ENCODE data around the gene ZNG1C. TPM values are rescaled to one million over a fixed set of nuclear protein-coding genes. Genes with fewer than 3 reads are reported as not detected.
"Not testable (repeated sequence)": the region's sequence is repeated elsewhere in the genome, so short reads cannot be mapped to it uniquely, and the experiment has no call there.

ZNG1C gene
- total RNA-seq, 1 donor from 2014 or later: 19.8 TPM

DNA sequence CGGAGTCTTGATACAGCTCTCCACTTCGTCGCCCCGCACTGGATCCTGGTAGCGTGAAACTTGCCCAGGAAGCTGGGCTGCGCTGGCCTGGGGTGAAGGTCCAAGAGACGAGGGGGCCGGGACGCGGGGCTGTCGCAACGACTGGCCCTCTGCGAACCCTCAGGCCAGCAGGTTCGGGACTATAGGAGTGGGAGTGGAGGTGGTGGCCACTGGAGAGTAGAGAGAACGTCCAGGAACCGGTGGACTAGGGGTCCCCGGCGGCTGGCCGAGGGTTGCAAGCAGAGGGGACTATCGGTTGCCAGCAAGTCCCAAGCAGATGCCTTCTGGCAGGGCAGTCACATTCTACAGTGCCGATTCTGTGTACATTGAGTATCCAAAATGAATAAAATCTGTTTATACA, 65.9 kb downstream of the ZNG1C start:
- not testable (repeated sequence) for H3K36me3 ChIP-seq (ENCODE audit: control insufficient read depth in 3 of 3, insufficient read depth in 3 of 3, low read length in 3 of 3); H3K4me3 ChIP-seq (ENCODE audit: low read length in 3 of 3); H3K27ac ChIP-seq (ENCODE audit: low read depth, low read length); H3K9me3 ChIP-seq (ENCODE audit: control insufficient read depth in 3 of 3, low read length in 3 of 3); H3K9ac ChIP-seq (ENCODE audit: low read depth in 1 of 3, low read length in 3 of 3); H3K4me1 ChIP-seq (ENCODE audit: control insufficient read depth in 3 of 3, insufficient read depth in 3 of 3, low read length in 3 of 3); H3K27me3 ChIP-seq (ENCODE audit: control insufficient read depth in 3 of 3, insufficient read depth in 3 of 3, low read length in 3 of 3)

GRCh38 chr9:68311208-68311607, 69.4 kb downstream of the ZNG1C start:
- not testable (repeated sequence) for H3K27me3 ChIP-seq (ENCODE audit: control insufficient read depth in 3 of 3, insufficient read depth in 3 of 3, low read length in 3 of 3); H3K4me3 ChIP-seq (ENCODE audit: low read length in 3 of 3); H3K9me3 ChIP-seq (ENCODE audit: control insufficient read depth in 3 of 3, low read length in 3 of 3); H3K4me1 ChIP-seq (ENCODE audit: control insufficient read depth in 3 of 3, insufficient read depth in 3 of 3, low read length in 3 of 3); H3K9ac ChIP-seq (ENCODE audit: low read depth in 1 of 3, low read length in 3 of 3); H3K36me3 ChIP-seq (ENCODE audit: control insufficient read depth in 3 of 3, insufficient read depth in 3 of 3, low read length in 3 of 3); H3K27ac ChIP-seq (ENCODE audit: low read depth, low read length)

DNA sequence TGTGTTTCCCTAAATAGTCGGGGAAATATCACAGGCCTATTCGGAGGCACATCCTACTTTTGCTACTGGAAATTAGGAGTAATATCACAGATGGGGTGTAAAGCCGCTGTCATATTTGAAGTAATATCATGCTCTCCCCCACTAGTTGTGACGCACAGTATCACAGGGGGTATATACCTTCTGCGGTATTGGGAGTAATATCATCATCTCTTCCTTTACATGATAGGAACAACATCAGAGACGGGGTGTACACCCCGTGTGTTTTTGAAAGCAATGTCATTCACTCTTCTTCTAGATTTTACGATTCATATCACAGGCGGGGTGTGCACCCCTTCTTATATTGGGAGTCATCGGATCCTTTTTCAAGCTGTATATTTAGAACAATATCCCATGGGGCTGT, 76.4 kb downstream of the ZNG1C start:
- not testable (repeated sequence) for H3K4me1 ChIP-seq (ENCODE audit: control insufficient read depth in 3 of 3, insufficient read depth in 3 of 3, low read length in 3 of 3); H3K36me3 ChIP-seq (ENCODE audit: control insufficient read depth in 3 of 3, insufficient read depth in 3 of 3, low read length in 3 of 3); H3K4me3 ChIP-seq (ENCODE audit: low read length in 3 of 3); H3K27me3 ChIP-seq (ENCODE audit: control insufficient read depth in 3 of 3, insufficient read depth in 3 of 3, low read length in 3 of 3); H3K9ac ChIP-seq (ENCODE audit: low read depth in 1 of 3, low read length in 3 of 3); H3K27ac ChIP-seq (ENCODE audit: low read depth, low read length); H3K9me3 ChIP-seq (ENCODE audit: control insufficient read depth in 3 of 3, low read length in 3 of 3)

GRCh38 chr9:68323749-68324148, 82.0 kb downstream of the ZNG1C start:
- not testable (repeated sequence) for H3K36me3 ChIP-seq (ENCODE audit: control insufficient read depth in 3 of 3, insufficient read depth in 3 of 3, low read length in 3 of 3); H3K27me3 ChIP-seq (ENCODE audit: control insufficient read depth in 3 of 3, insufficient read depth in 3 of 3, low read length in 3 of 3); H3K27ac ChIP-seq (ENCODE audit: low read depth, low read length); H3K9ac ChIP-seq (ENCODE audit: low read depth in 1 of 3, low read length in 3 of 3); H3K4me3 ChIP-seq (ENCODE audit: low read length in 3 of 3); H3K9me3 ChIP-seq (ENCODE audit: control insufficient read depth in 3 of 3, low read length in 3 of 3); H3K4me1 ChIP-seq (ENCODE audit: control insufficient read depth in 3 of 3, insufficient read depth in 3 of 3, low read length in 3 of 3)

DNA sequence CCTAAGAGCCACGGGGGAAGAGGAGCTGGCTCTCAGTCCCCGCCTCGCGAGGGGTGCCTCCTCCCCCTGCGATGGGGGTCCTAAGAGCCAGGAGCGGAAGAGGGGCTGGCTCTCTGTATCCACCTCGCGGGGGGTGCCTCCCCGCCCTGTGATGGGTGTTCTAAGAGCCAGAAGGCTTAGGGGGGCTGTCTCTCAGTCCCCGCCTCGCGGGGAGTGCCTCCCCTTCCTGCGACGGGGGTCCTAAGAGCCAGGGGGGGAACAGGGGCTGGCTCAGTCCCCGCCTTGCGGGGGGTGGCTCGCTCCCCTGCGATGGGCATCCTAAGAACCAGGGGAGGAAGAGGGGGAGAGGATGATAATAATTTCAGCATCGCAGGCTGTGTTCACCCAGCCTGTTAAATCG, 82.7 kb downstream of the ZNG1C start:
- H3K4me1 ChIP-seq (ENCODE audit: control insufficient read depth in 3 of 3, insufficient read depth in 3 of 3, low read length in 3 of 3); H3K27ac ChIP-seq (ENCODE audit: low read depth, low read length); H3K9me3 ChIP-seq (ENCODE audit: control insufficient read depth in 3 of 3, low read length in 3 of 3); H3K9ac ChIP-seq (ENCODE audit: low read depth in 1 of 3, low read length in 3 of 3); H3K36me3 ChIP-seq (ENCODE audit: control insufficient read depth in 3 of 3, insufficient read depth in 3 of 3, low read length in 3 of 3); H3K4me3 ChIP-seq (ENCODE audit: low read length in 3 of 3); H3K27me3 ChIP-seq (ENCODE audit: control insufficient read depth in 3 of 3, insufficient read depth in 3 of 3, low read length in 3 of 3): not testable (repeated sequence)

DNA sequence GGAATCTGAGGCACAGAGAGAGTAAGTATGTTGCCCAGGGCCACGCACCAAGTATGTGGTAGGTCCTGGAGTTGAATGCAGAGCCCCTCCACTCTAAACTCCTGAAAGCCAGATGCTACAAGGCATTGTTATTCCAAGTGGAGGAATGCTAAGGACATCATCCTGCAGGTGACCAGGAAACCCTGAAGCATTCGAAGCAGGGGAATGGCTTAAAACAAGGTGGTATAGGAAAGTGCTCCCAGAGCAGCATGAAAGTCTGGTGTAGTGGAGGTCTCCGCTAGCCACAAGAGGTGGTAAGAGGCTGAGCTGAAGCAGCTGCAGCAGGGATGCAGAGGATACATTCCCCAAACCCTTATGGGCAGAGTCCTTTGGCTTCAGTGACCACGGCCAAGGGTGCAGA, 87.3 kb downstream of the ZNG1C start:
- H3K9ac ChIP-seq (ENCODE audit: low read depth in 1 of 3, low read length in 3 of 3); H3K4me1 ChIP-seq (ENCODE audit: control insufficient read depth in 3 of 3, insufficient read depth in 3 of 3, low read length in 3 of 3); H3K27me3 ChIP-seq (ENCODE audit: control insufficient read depth in 3 of 3, insufficient read depth in 3 of 3, low read length in 3 of 3); H3K9me3 ChIP-seq (ENCODE audit: control insufficient read depth in 3 of 3, low read length in 3 of 3); H3K4me3 ChIP-seq (ENCODE audit: low read length in 3 of 3); H3K27ac ChIP-seq (ENCODE audit: low read depth, low read length); H3K36me3 ChIP-seq (ENCODE audit: control insufficient read depth in 3 of 3, insufficient read depth in 3 of 3, low read length in 3 of 3): not testable (repeated sequence)

- H3K36me3 ChIP-seq (ENCODE audit: control insufficient read depth in 3 of 3, insufficient read depth in 3 of 3, low read length in 3 of 3); H3K9me3 ChIP-seq (ENCODE audit: control insufficient read depth in 3 of 3, low read length in 3 of 3); H3K9ac ChIP-seq (ENCODE audit: low read depth in 1 of 3, low read length in 3 of 3); H3K4me1 ChIP-seq (ENCODE audit: control insufficient read depth in 3 of 3, insufficient read depth in 3 of 3, low read length in 3 of 3); H3K4me3 ChIP-seq (ENCODE audit: low read length in 3 of 3); H3K27me3 ChIP-seq (ENCODE audit: control insufficient read depth in 3 of 3, insufficient read depth in 3 of 3, low read length in 3 of 3); H3K27ac ChIP-seq (ENCODE audit: low read depth, low read length): not testable (repeated sequence)
Measured at GRCh38 chr9:68330531-68331173, 88.9 kb downstream of the ZNG1C start.

GRCh38 chr9:68332122-68332521, 90.3 kb downstream of the ZNG1C start:
- H3K9me3 ChIP-seq (ENCODE audit: control insufficient read depth in 3 of 3, low read length in 3 of 3); H3K4me1 ChIP-seq (ENCODE audit: control insufficient read depth in 3 of 3, insufficient read depth in 3 of 3, low read length in 3 of 3); H3K36me3 ChIP-seq (ENCODE audit: control insufficient read depth in 3 of 3, insufficient read depth in 3 of 3, low read length in 3 of 3); H3K9ac ChIP-seq (ENCODE audit: low read depth in 1 of 3, low read length in 3 of 3); H3K27me3 ChIP-seq (ENCODE audit: control insufficient read depth in 3 of 3, insufficient read depth in 3 of 3, low read length in 3 of 3); H3K27ac ChIP-seq (ENCODE audit: low read depth, low read length); H3K4me3 ChIP-seq (ENCODE audit: low read length in 3 of 3): not testable (repeated sequence)

DNA sequence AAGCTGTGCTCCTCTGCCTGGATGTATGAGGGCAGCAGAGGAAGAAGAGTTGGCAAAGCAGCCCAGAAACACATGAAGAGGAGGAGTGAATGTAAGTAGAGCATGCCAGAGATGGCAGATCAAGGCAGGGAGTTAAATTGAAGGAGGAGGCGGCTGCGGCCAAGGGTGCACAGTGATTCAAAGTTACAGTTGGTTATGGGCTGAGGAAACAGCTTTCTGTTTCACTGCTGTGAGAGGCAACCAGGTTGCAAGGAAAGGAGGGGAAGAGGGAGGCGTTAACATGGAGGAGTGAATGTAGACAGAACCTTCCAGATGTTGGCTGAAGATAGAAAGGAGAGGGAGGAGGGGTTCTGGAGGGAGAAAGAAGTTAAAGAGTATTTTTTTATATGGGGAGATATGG, 94.2 kb downstream of the ZNG1C start:
- not testable (repeated sequence) for H3K27me3 ChIP-seq (ENCODE audit: control insufficient read depth in 3 of 3, insufficient read depth in 3 of 3, low read length in 3 of 3); H3K27ac ChIP-seq (ENCODE audit: low read depth, low read length); H3K4me3 ChIP-seq (ENCODE audit: low read length in 3 of 3); H3K9ac ChIP-seq (ENCODE audit: low read depth in 1 of 3, low read length in 3 of 3); H3K9me3 ChIP-seq (ENCODE audit: control insufficient read depth in 3 of 3, low read length in 3 of 3); H3K4me1 ChIP-seq (ENCODE audit: control insufficient read depth in 3 of 3, insufficient read depth in 3 of 3, low read length in 3 of 3); H3K36me3 ChIP-seq (ENCODE audit: control insufficient read depth in 3 of 3, insufficient read depth in 3 of 3, low read length in 3 of 3)

GRCh38 chr9:68336639-68337339, 95.0 kb downstream of the ZNG1C start:
- not testable (repeated sequence) for H3K27me3 ChIP-seq (ENCODE audit: control insufficient read depth in 3 of 3, insufficient read depth in 3 of 3, low read length in 3 of 3); H3K9ac ChIP-seq (ENCODE audit: low read depth in 1 of 3, low read length in 3 of 3); H3K4me1 ChIP-seq (ENCODE audit: control insufficient read depth in 3 of 3, insufficient read depth in 3 of 3, low read length in 3 of 3); H3K27ac ChIP-seq (ENCODE audit: low read depth, low read length); H3K36me3 ChIP-seq (ENCODE audit: control insufficient read depth in 3 of 3, insufficient read depth in 3 of 3, low read length in 3 of 3); H3K9me3 ChIP-seq (ENCODE audit: control insufficient read depth in 3 of 3, low read length in 3 of 3); H3K4me3 ChIP-seq (ENCODE audit: low read length in 3 of 3)

Data from skeletal muscle tissue (tissue), 4 donors.